MCF 10A (cell line): Measurements from ENCODE around the gene RAP1GAP. TPM values are rescaled to one million over a fixed set of nuclear protein-coding genes. Genes with fewer than 3 reads are reported as not detected.

Source experiments
- BruUV-seq: library from RNA; stranded (reverse); fragments of 400-500 nt; replicated peaks from 2 replicates; lab custom pipeline; 2021; lab: Mats Ljungman, UMichigan
- CTCF ChIA-PET: fragments of 300-600 bp; sonication (Branson Sonifier 250); formaldehyde crosslinking; extraction: SDS; loops from one replicate; lab custom pipeline; 2021; ENCODE audit warnings: antibody characterized with exemption, inconsistent platforms; lab: Yijun Ruan, JAX
- POLR2A ChIA-PET: fragments of 300-600, 350-650 bp; sonication (Branson Sonifier 250); formaldehyde crosslinking; extraction: SDS; loops from one replicate; lab custom pipeline; 2020; ENCODE audit warnings: antibody characterized with exemption, inconsistent platforms; lab: Yijun Ruan, JAX
- DNase-seq: peaks from one replicate; pipeline ENCODE4 v3.0.0-alpha.2; 2018; ENCODE audit not compliant: unreplicated experiment
- H3K27ac Mint-ChIP-seq: one replicate; pipeline ENCODE4 v1.8.0; 2022; ENCODE audit warnings: mild to moderate bottlenecking, low read depth, mixed read lengths; ENCODE audit not compliant: unreplicated experiment
- H3K27me3 Mint-ChIP-seq: one replicate; pipeline ENCODE4 v1.8.0; 2022; ENCODE audit warnings: mixed read lengths; ENCODE audit not compliant: insufficient read depth, unreplicated experiment
- H3K36me3 Mint-ChIP-seq: one replicate; pipeline ENCODE4 v1.8.0; 2022; ENCODE audit warnings: mild to moderate bottlenecking, moderate library complexity, mixed read lengths; ENCODE audit not compliant: insufficient read depth, unreplicated experiment
- H3K4me1 Mint-ChIP-seq: one replicate; pipeline ENCODE4 v1.8.0; 2022; ENCODE audit warnings: mixed read lengths; ENCODE audit not compliant: insufficient read depth, unreplicated experiment
- H3K4me3 Mint-ChIP-seq: one replicate; pipeline ENCODE4 v1.8.0; 2022; ENCODE audit warnings: mild to moderate bottlenecking, moderate library complexity, mixed read lengths; ENCODE audit not compliant: unreplicated experiment
- H3K9me3 Mint-ChIP-seq: one replicate; pipeline ENCODE4 v1.8.0; 2022; ENCODE audit warnings: mixed read lengths; ENCODE audit not compliant: unreplicated experiment
- CTCF ChIP-seq: fragments of 200-600 bp; IDR thresholded peaks from one replicate; pipeline ENCODE4 v1.8.0; 2022; ENCODE audit warnings: antibody characterized with exemption, mild to moderate bottlenecking; ENCODE audit not compliant: unreplicated experiment
- intact Hi-C: fragments of 100-400 bp; cut with micrococcal nuclease; formaldehyde crosslinking; loops from 2 replicates; pipeline ENCODE4 v1.14.1; 2022
- total RNA-seq: library from RNA; stranded (reverse); gene quantifications from 2 replicates; pipeline ENCODE4 v1.2.3, GENCODE V29; 2022

The RAP1GAP gene
- total RNA-seq, 1 experiment from 2014 or later = not detected

- DNase-seq = no peak
- Mint-ChIP-seq H3K27me3 (no peaks in the 10 kb centered on the region), H3K4me3 (no peak overlapping the region), H3K36me3 (peaks cover 64% of the 10 kb centered on the region), H3K4me1 (no peaks in the 10 kb centered on the region), H3K9me3 (no peaks in the 10 kb centered on the region), H3K27ac (no peak overlapping the region)
- BruUV-seq = no TSS peak
- intact Hi-C loops = no loop called here
- ChIA-PET POLR2A (interaction anchor here (0.5 to 1.2 kb wide), 3 partner anchors 11 to 75 kb away, joined by 3 to 4 read pairs (median 4); partner anchors contain the start of gene USP48), CTCF (interaction anchor here (0.7 to 1.1 kb wide), 4 partner anchors 10 to 258 kb away, joined by 3 read pairs; no protein-coding TSS in a partner anchor)
- TF ChIP-seq CTCF = no peak
Observed at GRCh38 chr1:21707086-21707840, 38.1 kb upstream of the RAP1GAP start.

- TF ChIP-seq CTCF = no peak
- ChIA-PET CTCF (interaction anchor here (0.7 to 1.1 kb wide), 2 partner anchors 27 to 127 kb away, joined by 3 read pairs; no protein-coding TSS in a partner anchor), POLR2A (no interaction called here)
- peak; percentile 9 for DNase-seq
- H3K27me3 Mint-ChIP-seq = no peaks in the 10 kb centered on the region
- no peak overlapping the region for H3K4me3 Mint-ChIP-seq
- no peaks in the 10 kb centered on the region for H3K9me3 Mint-ChIP-seq
- H3K36me3 Mint-ChIP-seq = peaks cover 65% of the 10 kb centered on the region
- no TSS peak for BruUV-seq
- intact Hi-C loops = no loop called here
- no peaks in the 10 kb centered on the region for H3K4me1 Mint-ChIP-seq
- H3K27ac Mint-ChIP-seq = no peak overlapping the region
Observed at GRCh38 chr1:21706151-21706835, 37.1 kb upstream of the RAP1GAP start.

- Mint-ChIP-seq H3K27me3 (no peaks in the 10 kb centered on the region), H3K9me3 (no peaks in the 10 kb centered on the region), H3K36me3 (peaks cover 72% of the 10 kb centered on the region), H3K4me1 (no peaks in the 10 kb centered on the region), H3K27ac (no peak overlapping the region), H3K4me3 (no peak overlapping the region)
- no TSS peak for BruUV-seq
- ChIA-PET POLR2A (no interaction called here), CTCF (interaction anchor here (0.5 kb wide), 1 partner anchor 59 kb away, joined by 3 read pairs; no protein-coding TSS in a partner anchor)
- no peak for TF ChIP-seq CTCF
- intact Hi-C loops = no loop called here
- DNase-seq = no peak
Observed at GRCh38 chr1:21705303-21705980, 36.3 kb upstream of the RAP1GAP start.
